Gastrocnemius medialis (tissue), 4 donors: ENCODE data around the gene NELFA. TPM values are rescaled to one million over a fixed set of nuclear protein-coding genes. Genes with fewer than 3 reads are reported as not detected.

Experiments
- ATAC-seq, 2 donors: fragments of 150-250 bp; one replicate each; pipeline ENCODE4 v1.9.1; 2016
- DNase-seq, 2 donors: peaks; one replicate each; pipeline ENCODE4 v3.0.0-alpha.2; 2019
- H3K27ac ChIP-seq, 4 donors: fragments of 200-600 bp; sonication (generic); 1 replicate in 1 of 4; 2 replicates in 3 of 4; pipeline ENCODE4 v1.5.1; 2016 to 2018; ENCODE audit warnings: mild to moderate bottlenecking in 2 of 4, moderate library complexity in 1 of 4
- H3K27me3 ChIP-seq, 3 donors: fragments of 200-600 bp; sonication (generic) in 2 of 3; 1 replicate in 1 of 3; 2 replicates in 2 of 3; pipeline versions ENCODE4 v1.5.1 to v1.6.0; 2016 to 2019; ENCODE audit warnings: mild to moderate bottlenecking in 1 of 3, moderate library complexity in 1 of 3
- H3K36me3 ChIP-seq, 2 donors: fragments of 200-600 bp; sonication (generic) in 1 of 2; one replicate each; pipeline ENCODE4 v1.5.1; 2017 to 2018
- H3K4me1 ChIP-seq, 2 donors: fragments of 200-600 bp; sonication (generic) in 1 of 2; one replicate each; pipeline ENCODE4 v1.5.1; 2016 to 2017; ENCODE audit warnings: mild to moderate bottlenecking in 2 of 2
- H3K4me3 ChIP-seq, 4 donors: fragments of 200-600 bp; sonication (generic) in 3 of 4; 1 replicate in 1 of 4; 2 replicates in 3 of 4; pipeline ENCODE4 v1.5.1; 2016 to 2019; ENCODE audit warnings: mild to moderate bottlenecking in 2 of 4
- H3K9me3 ChIP-seq, 3 donors: fragments of 200-600 bp; sonication (generic) in 2 of 3; 1 replicate in 1 of 3; 2 replicates in 2 of 3; pipeline ENCODE4 v1.5.1; 2016 to 2019
- CTCF ChIP-seq, 5 experiments: fragments of 450-650 bp in 3 of 5; fragments of 200-600 bp in 2 of 5; sonication (generic) in 2 of 5; IDR thresholded peaks in 4 of 5; conservative IDR thresholded peaks in 1 of 5; 1 replicate in 4 of 5; 2 replicates in 1 of 5; pipeline ENCODE4 v1.5.1; 2016 to 2019; ENCODE audit warnings: antibody characterized with exemption in 5 of 5, mild to moderate bottlenecking in 3 of 5, moderate library complexity in 3 of 5
- POLR2A ChIP-seq, 2 donors: fragments of 450-650 bp; IDR thresholded peaks; one replicate each; pipeline ENCODE4 v1.6.1; 2017; ENCODE audit warnings: antibody characterized with exemption in 2 of 2, mild to moderate bottlenecking in 2 of 2, moderate library complexity in 2 of 2
- in situ Hi-C, 4 donors: fragments of 200-750 bp; cut with MboI; loops; one replicate each; pipeline versions ENCODE4 v1.15.0 to v1.8.0; 2017; ENCODE audit warnings: low sequenced_read_pairs in 4 of 4
- intact Hi-C: fragments of 100-400 bp; cut with DNase I; formaldehyde crosslinking; loops from one replicate; pipeline ENCODE4 v1.15.1; 2023; ENCODE audit warnings: low total_unique reads
- total RNA-seq, 4 donors: library from RNA; depleted of rRNA; stranded (reverse); fragments of >200 nt; gene quantifications; one replicate each; pipeline versions ENCODE4 v1.1.0 to v1.2.3, GENCODE V29; 2016

Gene NELFA
- total RNA-seq, 4 donors from 2014 or later = 8.1 to 21.1 (median 15.9) TPM

- intact Hi-C loops = no loop called here
- TF ChIP-seq CTCF (IDR thresholded peaks at IDR 0.05 in 4 of 5, conservative IDR thresholded peaks at IDR 0.05 in 1 of 5) = no peak
- no peak for TF ChIP-seq POLR2A (IDR thresholded peaks at IDR 0.05)
- no peak overlapping the region for H3K4me3 ChIP-seq
- H3K27ac ChIP-seq = no peak overlapping the region
- no peaks in the 10 kb centered on the region for H3K27me3 ChIP-seq
- H3K36me3 ChIP-seq = peaks cover 0 to 28% of the 10 kb centered on the region in 2 donors
- in situ Hi-C loops = no loop called here
- no peaks in the 10 kb centered on the region for H3K4me1 ChIP-seq
- ATAC-seq = no peak
- no peaks in the 10 kb centered on the region for H3K9me3 ChIP-seq
- DNase-seq = no peak
Observed at GRCh38 chr4:1953335-1953734, 55.4 kb downstream of the NELFA start.

- Histone ChIP-seq H3K9me3 (no peaks in the 10 kb centered on the region), H3K4me3 (no peak overlapping the region), H3K27me3 (no peaks in the 10 kb centered on the region), H3K27ac (no peak overlapping the region), H3K4me1 (no peaks in the 10 kb centered on the region), H3K36me3 (peaks cover 0 to 22% of the 10 kb centered on the region in 2 donors)
- in situ Hi-C loops = no loop called here
- intact Hi-C loops = no loop called here
- DNase-seq (no peak), ATAC-seq (no peak)
- TF ChIP-seq CTCF (IDR thresholded peaks at IDR 0.05 in 4 of 5, conservative IDR thresholded peaks at IDR 0.05 in 1 of 5) = no peak
- no peak for TF ChIP-seq POLR2A (IDR thresholded peaks at IDR 0.05)
Observed at GRCh38 chr4:1952719-1953118, 56.1 kb downstream of the NELFA start.

GRCh38 chr4:1952058-1952700, 56.6 kb downstream of the NELFA start:
- Histone ChIP-seq H3K27ac (no peak overlapping the region), H3K36me3 (peaks cover 0 to 19% of the 10 kb centered on the region in 2 donors), H3K4me1 (no peaks in the 10 kb centered on the region), H3K27me3 (no peaks in the 10 kb centered on the region), H3K4me3 (no peak overlapping the region), H3K9me3 (no peaks in the 10 kb centered on the region)
- in situ Hi-C loops = no loop called here
- intact Hi-C loops = no loop called here
- no peak for ATAC-seq
- no peak for TF ChIP-seq POLR2A (IDR thresholded peaks at IDR 0.05)
- no peak for TF ChIP-seq CTCF (IDR thresholded peaks at IDR 0.05 in 4 of 5, conservative IDR thresholded peaks at IDR 0.05 in 1 of 5)
- DNase-seq = no peak

- ATAC-seq (no peak), DNase-seq (no peak)
- H3K9me3 ChIP-seq = no peaks in the 10 kb centered on the region
- no peaks in the 10 kb centered on the region for H3K27me3 ChIP-seq
- intact Hi-C loops (no loop called here), in situ Hi-C loops (no loop called here)
- no peak overlapping the region for H3K4me3 ChIP-seq
- no peaks in the 10 kb centered on the region for H3K4me1 ChIP-seq
- H3K36me3 ChIP-seq = peaks cover 0 to 7% of the 10 kb centered on the region in 2 donors
- TF ChIP-seq CTCF (IDR thresholded peaks at IDR 0.05 in 4 of 5, conservative IDR thresholded peaks at IDR 0.05 in 1 of 5) (no peak), POLR2A (IDR thresholded peaks at IDR 0.05) (no peak)
- no peak overlapping the region for H3K27ac ChIP-seq
Observed at GRCh38 chr4:1950369-1950768, 58.4 kb downstream of the NELFA start.
